Neural cell (in vitro differentiated cells): ENCODE results near the gene CHST2. TPM values are rescaled to one million over a fixed set of nuclear protein-coding genes. Genes with fewer than 3 reads are reported as not detected.

Experiments
- H2AFZ ChIP-seq: fragments of 200-600, 300-800 bp; sonication (generic), shearing (Covaris generic); 2 replicates; pipeline ENCODE4 v1.6.0; 2014; ENCODE audit warnings: low read depth, mild to moderate bottlenecking, antibody characterized with exemption, low read length, moderate library complexity
- H3F3A ChIP-seq: fragments of 200-600 bp; shearing (Covaris generic); 2 replicates; pipeline ENCODE4 v1.6.1; 2016; ENCODE audit warnings: mild to moderate bottlenecking, moderate library complexity, mixed read lengths, antibody characterized with exemption, low read length; ENCODE audit not compliant: insufficient read depth, poor library complexity, severe bottlenecking
- H3K27ac ChIP-seq: fragments of 200-600, 300-800 bp; sonication (generic), shearing (Covaris generic); 2 replicates; pipeline ENCODE4 v1.5.1; 2014; ENCODE audit warnings: mild to moderate bottlenecking, low read length, moderate library complexity
- H3K27me3 ChIP-seq: fragments of 300-800, 200-600 bp; sonication (generic), shearing (Covaris generic); 2 replicates; pipeline ENCODE4 v1.6.0; 2014; ENCODE audit warnings: mild to moderate bottlenecking, low read depth, low read length, moderate library complexity; ENCODE audit not compliant: insufficient read depth
- H3K36me3 ChIP-seq: fragments of 300-800, 200-600 bp; sonication (generic), shearing (Covaris generic); 2 replicates; pipeline ENCODE4 v1.5.1; 2014; ENCODE audit warnings: mild to moderate bottlenecking, antibody characterized with exemption, low read length, moderate library complexity; ENCODE audit not compliant: insufficient read depth
- H3K4me2 ChIP-seq: fragments of 300-800, 200-600 bp; sonication (generic), shearing (Covaris generic); 2 replicates; pipeline ENCODE4 v1.6.0; 2014; ENCODE audit warnings: mild to moderate bottlenecking, low read length
- H3K4me3 ChIP-seq: fragments of 300-800, 200-600 bp; sonication (generic), shearing (Covaris generic); 2 replicates; pipeline ENCODE4 v1.5.1; 2014; ENCODE audit warnings: mild to moderate bottlenecking, low read length, moderate library complexity
- H3K79me2 ChIP-seq: fragments of 200-600 bp; shearing (Covaris generic); replicated peaks from 2 replicates; pipeline ENCODE4 v1.6.0; 2014; ENCODE audit warnings: mild to moderate bottlenecking, low read length, moderate library complexity; ENCODE audit not compliant: insufficient read depth
- H3K9ac ChIP-seq: fragments of 300-800, 200-600 bp; sonication (generic), shearing (Covaris generic); 2 replicates; pipeline ENCODE4 v1.6.1; 2016; ENCODE audit warnings: mild to moderate bottlenecking, low read length, mixed read lengths
- H3K9me2 ChIP-seq: fragments of 200-600 bp; shearing (Covaris generic); 2 replicates; pipeline ENCODE4 v1.6.1; 2016; ENCODE audit warnings: mild to moderate bottlenecking, low read length, mixed read lengths; ENCODE audit not compliant: insufficient read depth
- H3K9me3 ChIP-seq: fragments of 200-600, 300-800 bp; sonication (generic), shearing (Covaris generic); 2 replicates; pipeline ENCODE4 v1.6.1; 2016; ENCODE audit warnings: mild to moderate bottlenecking, mixed run types, low read length, moderate library complexity, mixed read lengths
- H4K20me1 ChIP-seq: fragments of 200-600 bp; shearing (Covaris generic); 2 replicates; pipeline ENCODE4 v1.6.1; 2016; ENCODE audit warnings: mild to moderate bottlenecking, mixed run types; ENCODE audit not compliant: insufficient read depth
- CTCF ChIP-seq: fragments of 450-650 bp; IDR thresholded peaks from 2 replicates; pipeline ENCODE4 v1.5.1; 2014; ENCODE audit warnings: antibody characterized with exemption, mild to moderate bottlenecking, moderate library complexity; ENCODE audit not compliant: poor library complexity, severe bottlenecking
- EP300 ChIP-seq: fragments of 450-650 bp; conservative IDR thresholded peaks from 2 replicates; pipeline ENCODE4 v1.6.1; 2014; ENCODE audit warnings: antibody characterized with exemption, mild to moderate bottlenecking, moderate library complexity; ENCODE audit not compliant: poor library complexity, severe bottlenecking
- EZH2 ChIP-seq: fragments of 200-600, 300-800 bp; shearing (Covaris generic), sonication (generic); IDR thresholded peaks from 2 replicates; pipeline ENCODE4 v1.6.1; 2014; ENCODE audit warnings: antibody characterized with exemption, low read length, borderline replicate concordance, mild to moderate bottlenecking; ENCODE audit not compliant: insufficient read depth, poor library complexity, severe bottlenecking
- MXI1 ChIP-seq: fragments of 450-650 bp; conservative IDR thresholded peaks from 2 replicates; pipeline ENCODE4 v1.6.1; 2014; ENCODE audit warnings: antibody characterized with exemption, mild to moderate bottlenecking; ENCODE audit not compliant: poor library complexity, severe bottlenecking
- POLR2AphosphoS5 ChIP-seq: IDR thresholded peaks from 2 replicates; pipeline ENCODE4 v1.6.1; 2012
- RAD21 ChIP-seq: fragments of 450-650 bp; conservative IDR thresholded peaks from 2 replicates; pipeline ENCODE4 v1.6.1; 2014; ENCODE audit warnings: antibody characterized with exemption, mild to moderate bottlenecking, moderate library complexity
- REST ChIP-seq: IDR thresholded peaks from 2 replicates; pipeline ENCODE4 v1.6.1; 2012; ENCODE audit warnings: borderline replicate concordance
- SMC3 ChIP-seq: fragments of 450-650 bp; conservative IDR thresholded peaks from 2 replicates; pipeline ENCODE4 v1.6.1; 2014; ENCODE audit warnings: antibody characterized with exemption, mild to moderate bottlenecking, moderate library complexity; ENCODE audit not compliant: poor library complexity
- TAF1 ChIP-seq: IDR thresholded peaks from 2 replicates; pipeline ENCODE4 v1.6.1; 2012; ENCODE audit warnings: low read depth
- polyA plus RNA-seq: library from polyadenylated mRNA; depleted of rRNA; stranded (reverse); fragments of >200 nt; gene quantifications from 2 replicates; pipeline ENCODE4 v1.2.3, GENCODE V29; 2014

Gene CHST2
- polyA plus RNA-seq, 1 donor from 2014 or later: 5.0 TPM

- H2AFZ ChIP-seq: no peak overlapping the region
- H3K4me3 ChIP-seq: no peak overlapping the region
- no peaks in the 10 kb centered on the region for H3K79me2 ChIP-seq
- TF ChIP-seq TAF1: no peak
- TF ChIP-seq MXI1: no peak
- TF ChIP-seq POLR2AphosphoS5: no peak
- no peak for TF ChIP-seq EP300
- no peak for TF ChIP-seq EZH2
- no peak for TF ChIP-seq REST
- no peak for TF ChIP-seq SMC3
- TF ChIP-seq CTCF: no peak
- TF ChIP-seq RAD21: no peak
- no peak overlapping the region for H3K4me2 ChIP-seq
- no peaks in the 10 kb centered on the region for H4K20me1 ChIP-seq
- H3K9me2 ChIP-seq: no peaks in the 10 kb centered on the region
- no peaks in the 10 kb centered on the region for H3F3A ChIP-seq
- no peaks in the 10 kb centered on the region for H3K9me3 ChIP-seq
- H3K36me3 ChIP-seq: no peaks in the 10 kb centered on the region
- no peaks in the 10 kb centered on the region for H3K27me3 ChIP-seq
- no peak overlapping the region for H3K27ac ChIP-seq
- no peak overlapping the region for H3K9ac ChIP-seq
These were observed 19.4 kb downstream of the CHST2 start for GRCh38 chr3:143138953-143139352.

GRCh38 chr3:143139762-143140161, 20.2 kb downstream of the CHST2 start:
- no peak overlapping the region for H2AFZ ChIP-seq
- no peaks in the 10 kb centered on the region for H3K9me3 ChIP-seq
- no peak overlapping the region for H3K9ac ChIP-seq
- H3K36me3 ChIP-seq: no peaks in the 10 kb centered on the region
- H3K9me2 ChIP-seq: no peaks in the 10 kb centered on the region
- no peak for TF ChIP-seq MXI1
- no peak for TF ChIP-seq POLR2AphosphoS5
- TF ChIP-seq CTCF: no peak
- no peak for TF ChIP-seq REST
- H3K4me2 ChIP-seq: no peak overlapping the region
- H3K79me2 ChIP-seq: no peaks in the 10 kb centered on the region
- H3K27ac ChIP-seq: no peak overlapping the region
- H3K27me3 ChIP-seq: no peaks in the 10 kb centered on the region
- no peak overlapping the region for H3K4me3 ChIP-seq
- no peaks in the 10 kb centered on the region for H3F3A ChIP-seq
- no peaks in the 10 kb centered on the region for H4K20me1 ChIP-seq
